GM12801 (cell line): ENCODE data around the gene ARID3A.

Experiments
- TF ChIP-seq, protein P1 (sequence below): IDR thresholded peaks from one replicate; pipeline ENCODE4 v1.5.1; 2011; ENCODE audit warnings: control low read depth; ENCODE audit not compliant: insufficient read length; ENCODE audit errors: extremely low read depth

ARID3A gene

DNA sequence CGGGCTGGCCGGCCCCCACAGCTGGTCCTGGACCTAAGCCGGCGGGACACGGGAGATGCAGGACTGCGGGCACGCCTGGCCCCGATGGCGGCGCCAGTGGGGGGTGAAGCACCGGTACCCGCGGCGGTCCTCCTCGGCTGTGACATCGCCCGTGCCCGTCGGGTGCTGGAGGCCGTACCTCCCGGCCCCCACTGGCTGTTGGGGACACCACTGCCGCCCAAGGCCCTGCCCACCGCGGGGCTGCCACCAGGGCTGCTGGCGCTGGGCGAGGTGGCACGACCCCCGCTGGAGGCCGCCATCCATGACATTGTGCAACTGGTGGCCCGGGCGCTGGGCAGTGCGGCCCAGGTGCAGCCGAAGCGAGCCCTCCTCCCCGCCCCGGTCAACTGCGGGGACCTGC is 77.4 kb downstream of the ARID3A start:
- TF ChIP-seq, protein P1, sequence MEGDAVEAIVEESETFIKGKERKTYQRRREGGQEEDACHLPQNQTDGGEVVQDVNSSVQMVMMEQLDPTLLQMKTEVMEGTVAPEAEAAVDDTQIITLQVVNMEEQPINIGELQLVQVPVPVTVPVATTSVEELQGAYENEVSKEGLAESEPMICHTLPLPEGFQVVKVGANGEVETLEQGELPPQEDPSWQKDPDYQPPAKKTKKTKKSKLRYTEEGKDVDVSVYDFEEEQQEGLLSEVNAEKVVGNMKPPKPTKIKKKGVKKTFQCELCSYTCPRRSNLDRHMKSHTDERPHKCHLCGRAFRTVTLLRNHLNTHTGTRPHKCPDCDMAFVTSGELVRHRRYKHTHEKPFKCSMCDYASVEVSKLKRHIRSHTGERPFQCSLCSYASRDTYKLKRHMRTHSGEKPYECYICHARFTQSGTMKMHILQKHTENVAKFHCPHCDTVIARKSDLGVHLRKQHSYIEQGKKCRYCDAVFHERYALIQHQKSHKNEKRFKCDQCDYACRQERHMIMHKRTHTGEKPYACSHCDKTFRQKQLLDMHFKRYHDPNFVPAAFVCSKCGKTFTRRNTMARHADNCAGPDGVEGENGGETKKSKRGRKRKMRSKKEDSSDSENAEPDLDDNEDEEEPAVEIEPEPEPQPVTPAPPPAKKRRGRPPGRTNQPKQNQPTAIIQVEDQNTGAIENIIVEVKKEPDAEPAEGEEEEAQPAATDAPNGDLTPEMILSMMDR: no peak

DNA sequence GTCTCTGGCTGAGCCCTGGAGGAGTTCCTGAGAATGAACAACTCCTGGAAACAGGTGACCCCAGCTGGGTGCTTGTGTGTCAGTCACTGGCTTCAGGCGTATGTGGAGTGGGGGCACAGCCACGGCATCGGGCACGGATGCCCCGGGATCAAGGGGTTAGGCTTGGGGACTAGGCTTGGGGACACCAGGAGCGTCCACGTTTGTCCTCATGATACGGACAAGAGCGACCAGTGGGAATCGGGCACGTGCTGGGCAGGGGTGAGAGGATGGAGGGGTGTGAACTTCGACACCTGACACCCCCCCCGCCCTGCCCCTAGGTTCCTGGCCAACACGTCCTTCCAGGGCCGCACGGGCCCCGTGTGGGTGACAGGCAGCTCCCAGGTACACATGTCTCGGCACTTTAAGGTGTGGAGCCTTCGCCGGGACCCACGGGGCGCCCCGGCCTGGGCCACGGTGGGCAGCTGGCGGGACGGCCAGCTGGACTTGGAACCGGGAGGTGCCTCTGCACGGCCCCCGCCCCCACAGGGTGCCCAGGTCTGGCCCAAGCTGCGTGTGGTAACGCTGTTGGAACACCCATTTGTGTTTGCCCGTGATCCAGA is 78.5 kb downstream of the ARID3A start:
- TF ChIP-seq, protein P1: no peak

DNA sequence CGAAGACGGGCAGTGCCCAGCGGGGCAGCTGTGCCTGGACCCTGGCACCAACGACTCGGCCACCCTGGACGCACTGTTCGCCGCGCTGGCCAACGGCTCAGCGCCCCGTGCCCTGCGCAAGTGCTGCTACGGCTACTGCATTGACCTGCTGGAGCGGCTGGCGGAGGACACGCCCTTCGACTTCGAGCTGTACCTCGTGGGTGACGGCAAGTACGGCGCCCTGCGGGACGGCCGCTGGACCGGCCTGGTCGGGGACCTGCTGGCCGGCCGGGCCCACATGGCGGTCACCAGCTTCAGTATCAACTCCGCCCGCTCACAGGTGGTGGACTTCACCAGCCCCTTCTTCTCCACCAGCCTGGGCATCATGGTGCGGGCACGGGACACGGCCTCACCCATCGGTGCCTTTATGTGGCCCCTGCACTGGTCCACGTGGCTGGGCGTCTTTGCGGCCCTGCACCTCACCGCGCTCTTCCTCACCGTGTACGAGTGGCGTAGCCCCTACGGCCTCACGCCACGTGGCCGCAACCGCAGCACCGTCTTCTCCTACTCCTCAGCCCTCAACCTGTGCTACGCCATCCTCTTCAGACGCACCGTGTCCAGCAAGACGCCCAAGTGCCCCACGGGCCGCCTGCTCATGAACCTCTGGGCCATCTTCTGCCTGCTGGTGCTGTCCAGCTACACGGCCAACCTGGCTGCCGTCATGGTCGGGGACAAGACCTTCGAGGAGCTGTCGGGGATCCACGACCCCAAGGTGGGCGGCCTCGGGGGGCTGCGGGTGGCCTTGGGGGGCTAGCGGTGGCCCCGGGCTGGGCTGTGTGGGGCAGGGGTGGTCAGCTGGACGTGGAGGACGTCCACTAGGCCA is 79.2 kb downstream of the ARID3A start:
- TF ChIP-seq, protein P1: no peak

DNA sequence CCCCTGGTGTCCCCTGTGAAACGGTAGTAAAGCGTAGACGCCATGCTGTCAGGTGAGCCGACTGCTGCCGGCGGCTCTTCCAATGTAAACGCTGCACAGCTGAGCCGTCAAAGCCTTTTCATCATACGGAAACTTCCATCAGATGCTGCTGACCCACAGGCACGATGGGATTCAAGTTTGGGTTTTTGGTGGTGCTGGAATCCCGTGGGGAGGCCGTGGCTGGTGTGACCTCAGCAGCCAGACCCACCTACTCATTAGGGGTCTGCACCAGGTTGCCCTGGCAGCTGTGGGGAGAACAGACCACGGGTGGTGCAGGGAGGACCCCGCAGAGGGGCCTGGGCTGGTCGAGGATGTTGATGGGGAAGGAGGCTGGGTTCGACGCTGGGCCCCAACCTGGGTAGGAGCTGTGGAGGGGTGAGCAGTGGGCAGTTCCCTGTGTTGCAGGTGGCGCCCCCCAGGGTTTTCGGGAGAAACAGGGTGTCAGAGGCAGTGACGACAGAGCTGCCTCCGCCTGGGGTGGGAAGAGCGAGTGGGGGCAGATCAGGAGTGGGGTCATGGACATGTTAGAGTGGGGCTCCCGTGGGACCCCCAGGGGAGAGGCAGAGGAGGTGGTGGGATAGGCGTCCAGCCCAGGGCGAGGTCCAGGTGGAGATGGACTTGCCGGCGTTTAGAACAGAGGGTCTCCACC is 81.0 kb downstream of the ARID3A start:
- TF ChIP-seq, protein P1: no peak

DNA sequence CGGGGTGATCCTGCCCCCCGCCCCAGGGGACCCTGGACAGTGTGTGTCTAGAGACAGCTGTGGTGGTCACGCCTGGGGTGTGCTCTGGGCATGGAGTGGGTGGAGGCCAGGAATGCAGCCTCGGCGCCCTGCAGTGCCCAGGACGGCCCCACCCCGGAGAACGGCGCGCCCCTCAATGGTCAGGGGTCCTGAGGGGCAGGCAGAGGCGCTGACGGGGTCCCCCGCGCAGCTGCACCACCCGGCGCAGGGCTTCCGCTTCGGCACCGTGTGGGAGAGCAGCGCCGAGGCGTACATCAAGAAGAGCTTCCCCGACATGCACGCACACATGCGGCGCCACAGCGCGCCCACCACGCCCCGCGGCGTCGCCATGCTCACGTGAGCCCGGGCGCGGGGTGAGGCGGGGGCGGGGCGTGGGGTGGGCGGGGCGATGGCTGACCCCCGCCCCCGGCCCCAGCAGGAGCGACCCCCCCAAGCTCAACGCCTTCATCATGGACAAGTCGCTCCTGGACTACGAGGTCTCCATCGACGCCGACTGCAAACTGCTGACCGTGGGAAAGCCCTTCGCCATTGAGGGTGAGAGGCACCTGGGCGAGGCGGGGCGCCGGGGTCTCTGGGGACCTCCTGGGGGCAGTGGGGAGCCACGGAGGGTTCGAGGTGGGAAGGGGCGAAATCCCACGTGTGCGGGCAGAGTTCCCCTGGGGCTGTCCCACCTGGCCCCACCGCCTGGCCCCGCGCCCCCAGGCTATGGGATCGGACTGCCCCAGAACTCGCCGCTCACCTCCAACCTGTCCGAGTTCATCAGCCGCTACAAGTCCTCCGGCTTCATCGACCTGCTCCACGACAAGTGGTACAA is 81.8 kb downstream of the ARID3A start:
- TF ChIP-seq, protein P1: no peak

DNA sequence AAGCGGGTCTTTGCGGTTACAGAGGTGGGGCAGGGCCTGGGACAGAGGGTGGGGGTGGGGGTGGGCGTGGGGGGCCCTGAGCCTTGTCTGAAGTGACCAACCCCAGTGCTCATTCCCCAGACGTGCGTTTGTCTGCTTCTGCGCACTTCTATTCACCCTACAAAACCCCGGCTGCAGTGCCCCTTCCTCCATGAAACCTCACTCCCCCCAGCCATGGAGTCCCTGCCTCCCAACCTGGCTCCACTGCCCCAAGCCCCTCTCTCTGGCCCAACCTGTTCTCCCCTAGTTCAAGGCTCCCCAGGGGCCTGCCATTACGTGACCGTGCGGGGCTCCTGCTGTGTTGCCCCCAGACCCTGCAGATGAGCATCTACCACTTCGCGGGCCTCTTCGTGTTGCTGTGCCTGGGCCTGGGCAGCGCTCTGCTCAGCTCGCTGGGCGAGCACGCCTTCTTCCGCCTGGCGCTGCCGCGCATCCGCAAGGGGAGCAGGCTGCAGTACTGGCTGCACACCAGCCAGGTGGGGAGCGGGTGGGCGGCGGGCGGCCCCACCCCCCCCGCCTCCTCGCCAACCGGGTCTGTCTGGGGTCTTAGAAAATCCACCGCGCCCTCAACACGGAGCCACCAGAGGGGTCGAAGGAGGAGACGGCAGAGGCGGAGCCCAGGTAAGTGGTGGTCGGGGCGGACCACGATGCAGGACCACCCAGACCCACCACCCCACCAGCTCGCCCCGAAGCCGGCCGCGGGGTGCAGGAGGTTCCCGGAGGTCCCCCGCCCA is 82.6 kb downstream of the ARID3A start:
- TF ChIP-seq, protein P1: no peak
